HG03575 (cell line): Measurements from ENCODE around the gene DPYD.
"Not testable (repeated sequence)": the region's sequence is repeated elsewhere in the genome, so short reads cannot be mapped to it uniquely, and the experiment has no call there.

Source experiments
- ATAC-seq: cut with Tn5 transposase; IDR thresholded peaks from one replicate; pipeline ENCODE4 v1.9.1; 2021; ENCODE audit not compliant: unreplicated experiment, insufficient number of reproducible peaks, low FRiP score; ENCODE audit errors: extremely low read depth

Gene DPYD

DNA sequence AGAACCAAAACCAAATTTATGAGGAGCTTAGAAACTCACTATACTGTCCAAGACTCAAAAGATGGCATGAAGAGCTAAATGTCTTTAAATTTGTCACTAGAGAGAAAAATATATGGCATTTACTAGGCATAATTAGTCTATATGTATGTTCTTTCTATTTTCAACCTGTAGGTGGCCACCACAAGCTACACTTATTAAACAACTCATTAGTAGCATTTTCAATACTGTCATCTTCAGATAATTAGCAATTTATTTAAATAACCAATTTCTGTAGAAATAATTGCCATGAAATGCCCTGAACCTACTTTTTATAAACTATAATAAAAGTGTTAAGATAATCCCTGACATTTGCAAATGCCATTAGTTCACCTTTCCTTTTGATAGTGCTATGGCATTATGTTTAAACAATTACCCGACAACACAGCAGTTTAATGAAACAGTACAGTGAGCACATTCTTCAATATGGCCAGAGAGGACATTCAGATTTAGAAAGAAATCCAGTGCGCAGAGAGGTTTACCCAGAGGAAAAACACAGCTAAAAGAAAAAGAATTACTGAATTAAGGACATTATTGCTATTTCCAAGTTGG, 676.8 kb downstream of the DPYD start:
- no peak for ATAC-seq

- no peak for ATAC-seq
These were observed 682.0 kb downstream of the DPYD start for GRCh38 chr1:97238816-97239215.

DNA sequence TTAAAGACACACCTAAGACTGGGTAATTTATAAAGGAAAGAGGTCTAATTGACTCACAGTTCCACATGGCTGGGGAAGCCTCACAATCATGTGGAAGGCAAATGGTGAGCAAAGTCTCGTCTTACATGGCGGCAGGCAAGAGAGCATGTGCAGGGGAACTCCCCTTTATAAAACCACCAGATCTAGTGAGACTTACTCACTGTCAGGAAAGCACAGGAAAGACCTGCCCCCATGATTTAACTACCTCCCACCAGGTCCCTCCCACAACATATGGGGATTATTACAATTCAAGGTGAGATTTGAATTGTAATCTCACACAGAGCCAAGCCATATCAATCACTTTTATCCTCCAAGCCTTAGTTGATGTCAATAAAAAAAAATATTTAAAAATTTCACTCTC, 689.5 kb downstream of the DPYD start:
- ATAC-seq = not testable (repeated sequence)

GRCh38 chr1:97212671-97213070, 708.2 kb downstream of the DPYD start:
- no peak for ATAC-seq

- no peak for ATAC-seq
These were observed 710.5 kb downstream of the DPYD start for GRCh38 chr1:97210307-97210706.

DNA sequence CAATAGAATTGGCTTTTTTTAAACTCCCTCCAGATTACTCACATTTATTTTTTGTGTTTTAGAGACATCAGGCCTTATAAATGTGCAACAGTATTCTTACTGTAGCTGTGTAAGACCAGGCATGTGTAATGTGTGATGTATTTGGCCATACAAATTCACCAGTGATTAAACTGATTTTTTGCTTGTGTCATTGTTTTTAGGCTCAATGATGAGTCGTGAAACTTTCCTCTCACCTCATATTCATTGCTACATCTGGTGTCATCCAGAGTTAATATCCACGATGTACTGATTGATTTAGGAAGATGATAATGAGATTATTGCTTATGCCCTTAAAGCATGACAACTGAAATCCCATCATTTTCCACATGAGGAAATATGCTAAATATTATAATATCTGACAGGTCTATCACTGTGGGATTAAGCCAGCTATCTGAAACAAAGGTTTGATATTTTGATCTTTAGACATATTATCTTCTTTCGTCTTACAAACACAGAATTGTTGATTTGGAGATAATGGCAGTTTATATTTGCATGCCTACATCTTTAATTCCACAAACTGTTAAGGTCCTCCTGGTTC, 711.4 kb downstream of the DPYD start:
- ATAC-seq = no peak

DNA sequence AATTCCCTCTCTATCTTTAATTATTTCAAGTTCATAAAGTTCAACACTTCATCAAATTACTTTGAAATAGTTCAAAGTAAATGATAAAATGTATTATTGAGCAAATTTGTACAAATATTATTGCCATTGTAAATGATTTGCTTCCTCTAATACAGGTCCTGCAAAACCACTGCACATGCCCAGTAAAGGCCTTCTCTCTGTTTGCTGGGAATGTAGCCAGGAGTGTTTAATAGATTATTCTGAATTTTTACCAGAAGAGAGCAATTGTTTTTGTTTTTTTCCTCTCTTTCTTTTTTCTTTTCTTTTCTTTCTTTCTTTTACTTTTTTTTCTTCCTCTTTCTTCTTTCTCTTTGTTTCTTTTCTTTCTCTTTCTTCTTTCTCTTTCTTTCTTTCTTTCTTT, 713.0 kb downstream of the DPYD start:
- ATAC-seq = no peak

GRCh38 chr1:97204468-97204867, 716.4 kb downstream of the DPYD start:
- no peak for ATAC-seq

GRCh38 chr1:97202481-97203380, 718.1 kb downstream of the DPYD start:
- no peak for ATAC-seq

DNA sequence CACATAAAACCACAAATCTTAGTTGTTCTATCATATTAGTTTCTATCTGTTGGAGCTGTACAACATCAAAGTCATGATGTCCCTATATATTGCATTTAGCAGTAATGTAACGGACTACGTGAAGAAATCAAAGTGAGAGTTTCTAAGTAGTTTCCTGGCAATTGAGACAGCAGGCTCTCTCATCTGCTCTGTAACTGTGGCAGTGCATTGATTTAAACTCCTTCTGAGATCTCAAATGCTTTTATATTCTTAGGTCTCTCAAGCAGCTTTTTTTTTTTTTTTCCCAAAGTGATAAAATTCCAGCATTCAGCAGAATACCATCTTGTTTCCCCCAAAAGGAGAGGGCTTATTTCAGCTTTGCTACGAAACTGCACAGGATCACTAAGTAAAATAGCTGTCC, 719.2 kb downstream of the DPYD start:
- no peak for ATAC-seq

DNA sequence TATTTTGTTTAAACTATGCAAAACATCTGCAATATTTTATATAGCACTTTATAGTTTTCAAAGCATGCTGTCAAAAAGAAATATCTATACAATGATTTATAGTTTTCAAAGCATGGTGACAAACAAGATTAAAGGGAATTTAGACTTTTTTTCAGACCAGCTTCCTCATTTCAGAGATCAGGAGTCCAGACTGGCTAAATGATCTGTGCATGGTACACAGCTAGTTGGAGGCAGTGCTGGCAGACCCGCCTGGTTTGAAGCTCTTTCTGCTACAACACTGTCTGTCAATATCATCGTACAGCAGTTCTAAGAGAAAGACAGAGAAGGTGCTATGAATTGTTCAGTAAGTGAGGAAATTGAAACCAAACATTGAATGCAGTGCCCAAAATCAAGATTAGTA, 720.2 kb downstream of the DPYD start:
- ATAC-seq = no peak

DNA sequence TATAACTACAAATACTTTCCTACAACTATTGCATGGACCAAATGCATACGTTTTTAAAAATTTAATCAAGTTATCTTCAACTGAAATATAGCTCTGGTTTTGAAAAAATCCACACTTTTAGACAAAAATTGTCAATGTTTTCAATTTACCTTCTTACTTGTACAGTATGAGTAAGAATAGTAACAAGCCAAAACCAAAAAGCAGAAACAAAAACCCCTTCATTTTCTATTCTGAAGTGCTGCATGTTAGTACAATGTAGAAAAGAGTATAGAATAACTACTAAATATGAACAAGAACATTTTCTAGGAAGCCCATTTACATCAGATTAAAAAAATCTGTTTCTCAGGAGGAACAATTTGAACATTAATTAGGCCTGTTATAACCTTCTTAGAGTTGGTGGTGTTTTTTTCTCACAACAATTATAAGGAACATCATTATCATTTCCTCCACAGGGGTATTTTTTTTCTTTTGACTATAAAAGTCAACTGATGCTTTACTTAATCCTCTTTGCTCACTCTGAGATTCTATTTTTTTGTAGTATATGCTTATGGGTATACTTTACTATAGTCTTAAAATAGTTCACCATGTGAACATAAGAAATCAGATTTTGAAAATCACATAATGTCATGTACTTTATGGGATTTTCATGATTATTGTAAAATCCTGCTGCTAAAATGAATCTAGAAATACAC, 723.9 kb downstream of the DPYD start:
- ATAC-seq = no peak

- ATAC-seq = no peak
These were observed 727.8 kb downstream of the DPYD start for GRCh38 chr1:97192872-97193572.

DNA sequence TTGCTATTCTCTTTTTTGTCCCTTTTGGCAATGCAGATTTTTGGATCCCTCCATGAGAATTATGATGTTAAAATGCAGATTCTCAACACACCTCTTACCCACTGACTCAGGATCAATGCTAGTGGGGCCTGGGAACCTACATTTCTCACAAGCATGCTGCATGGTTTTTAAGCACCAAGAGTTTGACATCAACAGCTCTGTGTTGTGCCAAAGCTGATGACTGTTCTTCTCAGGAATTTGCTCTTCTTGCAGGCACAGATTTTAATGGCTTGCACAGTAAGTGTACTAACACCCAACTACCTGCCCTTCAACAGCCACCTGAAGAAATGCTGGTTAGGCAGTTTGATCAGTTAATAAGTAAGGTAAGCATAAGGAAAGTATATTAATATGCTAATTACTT, 730.5 kb downstream of the DPYD start:
- no peak for ATAC-seq

DNA sequence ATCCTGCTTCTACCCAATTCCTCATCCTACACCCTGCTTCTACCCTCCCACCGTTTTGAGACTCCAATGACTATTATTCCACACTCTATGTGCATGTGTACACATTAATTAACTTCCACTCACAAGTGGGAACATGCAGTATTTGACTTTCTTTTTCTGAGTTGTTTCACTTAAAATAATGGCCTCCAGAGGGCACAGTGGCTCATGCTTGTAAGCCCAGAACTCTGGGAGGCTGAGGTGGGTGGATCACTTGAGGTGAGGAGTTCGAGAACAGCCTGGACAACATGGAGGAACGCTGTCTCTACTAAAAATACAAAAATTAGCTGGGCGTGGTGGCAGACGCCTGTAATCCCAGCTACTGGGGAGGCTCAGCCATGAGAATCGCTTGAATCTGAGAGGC, 734.5 kb downstream of the DPYD start:
- ATAC-seq = no peak

DNA sequence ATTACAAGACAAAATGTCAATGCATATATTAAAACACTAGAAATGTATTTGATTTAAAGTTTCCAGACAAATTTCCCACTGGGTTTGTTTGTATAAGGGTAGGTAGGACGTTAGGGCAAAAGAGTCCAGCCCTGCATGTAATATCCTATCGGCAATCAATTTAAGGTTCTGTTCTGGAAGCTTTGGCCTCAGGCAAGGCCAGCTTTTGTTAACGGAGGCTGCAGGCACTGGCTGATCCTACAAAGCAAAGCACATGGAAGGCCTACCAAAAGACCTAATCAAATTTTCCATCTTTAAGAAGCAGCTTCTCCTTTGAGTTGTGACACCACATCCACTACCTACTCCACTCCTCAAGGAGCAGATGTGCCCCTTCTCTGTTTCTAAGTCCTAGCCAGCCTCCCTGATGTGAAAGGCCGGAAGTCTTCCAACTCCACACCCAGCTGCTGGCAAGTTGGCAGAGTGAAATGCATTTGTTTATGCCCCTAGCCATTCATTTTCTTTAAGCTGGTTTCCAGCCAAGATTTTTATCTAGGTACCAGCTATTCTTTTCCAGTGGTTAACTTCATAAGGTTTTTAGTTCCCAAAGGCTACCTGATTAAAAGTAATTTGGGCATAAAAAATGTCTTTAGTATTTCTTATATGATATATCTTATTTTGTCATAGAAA, 746.7 kb downstream of the DPYD start:
- ATAC-seq = no peak

- ATAC-seq = no peak
These were observed 750.5 kb downstream of the DPYD start for GRCh38 chr1:97170300-97170699.

- no peak for ATAC-seq
These were observed 752.8 kb downstream of the DPYD start for GRCh38 chr1:97168056-97168455.

DNA sequence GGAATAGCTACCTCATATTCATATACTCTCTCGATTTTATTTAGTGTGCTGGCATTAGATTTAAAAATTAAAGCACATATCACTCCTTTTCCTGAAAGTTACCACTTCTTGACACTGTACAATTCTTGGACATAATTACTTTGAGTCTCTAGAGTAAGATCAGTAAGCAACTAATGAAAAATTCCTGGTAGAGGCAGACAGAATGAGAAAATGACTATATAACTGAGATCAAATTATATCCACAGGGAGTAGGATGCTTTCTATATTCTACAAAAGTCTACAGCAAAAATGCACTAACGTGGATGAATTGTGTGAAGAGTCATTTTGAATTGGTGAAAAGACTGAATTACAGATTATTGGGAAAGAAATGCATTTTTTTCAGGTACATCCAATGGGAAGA, 753.6 kb downstream of the DPYD start:
- no peak for ATAC-seq
